ENCODE measurements around the gene GABARAP. TPM values are rescaled to one million over a fixed set of nuclear protein-coding genes. Genes with fewer than 3 reads are reported as not detected.

GABARAP gene
- total and polyA plus RNA-seq, 2 experiments from 2014 or later, result 355 to 847 TPM

GRCh38 chr17:7261379-7262191 lies 19.3 kb upstream of the GABARAP start:
- Histone ChIP-seq H3K4me2 (ENCODE audit: unreplicated experiment) (peak overlapping the region; percentile 84), H3K9me3 (ENCODE audit: low read depth) (no peaks in the 10 kb centered on the region), H3K27me3 (replicated peaks; ENCODE audit: insufficient read depth) (no peaks in the 10 kb centered on the region), H3K36me3 (ENCODE audit: low read depth) (peaks cover 11% of the 10 kb centered on the region; the same call in 1 of the 2 replicates), H3K9me2 (ENCODE audit: insufficient read depth) (no peaks in the 10 kb centered on the region), H3K79me2 (ENCODE audit: insufficient read depth) (no peaks in the 10 kb centered on the region), H3K27ac (no peak overlapping the region), H3K4me3 (peak overlapping the region; percentile 65), H4K20me1 (ENCODE audit: insufficient read depth) (no peaks in the 10 kb centered on the region), H3F3A (ENCODE audit: insufficient read depth) (peaks cover 23% of the 10 kb centered on the region), H3K9ac (peak overlapping the region; percentile 75), H3K4me1 (ENCODE audit: insufficient read depth) (peaks cover 19% of the 10 kb centered on the region), H2AFZ (peak overlapping the region; percentile 85)
- WGBS, 2 experiments (ENCODE audit: low coverage in 1 of 2, low lambda C conversion rate in 2 of 2, missing lambda C conversion rate in 2 of 2), result 11 to 13% methylated on average over 45 to 47 of the region's 71 CpGs
- in situ Hi-C loops (cut with MboI), result no loop called here
- DNase-seq, result peak; percentile 31
- TF ChIP-seq EZH2phosphoT487 (IDR thresholded peaks at IDR 0.05; ENCODE audit: insufficient read depth, low read depth) (no peak), EZH2 (IDR thresholded peaks at IDR 0.05; ENCODE audit: insufficient read depth, poor library complexity, severe bottlenecking) (no peak)

GRCh38 chr17:7260651-7261378 lies 18.6 kb upstream of the GABARAP start:
- DNase-seq, result peak; percentile 58
- 10 to 12% methylated on average over 38 to 44 of the region's 54 CpGs for WGBS, 2 experiments (ENCODE audit: low coverage in 1 of 2, low lambda C conversion rate in 2 of 2, missing lambda C conversion rate in 2 of 2)

DNA sequence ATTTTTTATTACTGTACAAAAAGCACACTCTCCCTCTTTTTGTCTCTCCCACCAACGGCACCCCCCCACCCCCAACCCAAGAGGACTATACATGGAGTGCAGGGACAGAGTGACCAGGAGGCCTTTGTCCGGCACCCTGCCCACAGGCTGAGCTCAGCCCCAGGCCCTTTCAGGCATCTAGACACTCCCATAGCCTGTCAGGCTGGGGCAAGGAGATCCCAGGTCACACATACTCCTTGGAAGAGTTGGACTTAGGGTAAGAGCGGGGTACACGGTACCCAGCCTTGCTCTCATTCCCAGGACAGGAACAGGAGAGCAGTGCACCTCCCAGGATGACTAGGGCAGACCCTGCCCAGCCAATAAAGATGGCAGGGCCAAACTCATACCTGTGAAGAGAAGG lies 17.9 kb upstream of the GABARAP start:
- Histone ChIP-seq H3K4me3 (no peak overlapping the region), H3K4me2 (ENCODE audit: unreplicated experiment) (no peak overlapping the region), H2AFZ (no peak overlapping the region), H3K9me3 (ENCODE audit: low read depth) (no peaks in the 10 kb centered on the region), H3K27ac (no peak overlapping the region), H3K9me2 (ENCODE audit: insufficient read depth) (no peaks in the 10 kb centered on the region), H3K27me3 (replicated peaks; ENCODE audit: insufficient read depth) (no peaks in the 10 kb centered on the region), H3K36me3 (ENCODE audit: low read depth) (peaks cover 18% of the 10 kb centered on the region; the same call in 1 of the 2 replicates), H3K4me1 (ENCODE audit: insufficient read depth) (peaks cover 19% of the 10 kb centered on the region), H4K20me1 (ENCODE audit: insufficient read depth) (no peaks in the 10 kb centered on the region), H3K9ac (no peak overlapping the region), H3K79me2 (ENCODE audit: insufficient read depth) (0 out of 2 replicates have a peak, but pooled peaks cover 2% of the 10 kb centered on the region), H3F3A (ENCODE audit: insufficient read depth) (peaks cover 18% of the 10 kb centered on the region)
- no peak for TF ChIP-seq EZH2phosphoT487 (IDR thresholded peaks at IDR 0.05; ENCODE audit: insufficient read depth, low read depth)
- TF ChIP-seq EZH2 (IDR thresholded peaks at IDR 0.05; ENCODE audit: insufficient read depth, poor library complexity, severe bottlenecking), result no peak
- DNase-seq, result no peak
- in situ Hi-C loops (cut with MboI), result no loop called here
- WGBS, 2 experiments (ENCODE audit: low coverage in 1 of 2, low lambda C conversion rate in 2 of 2, missing lambda C conversion rate in 2 of 2), result 75 to 100% methylated on average over 3 to 4 of the region's 4 CpGs

More at GRCh38 chr17:7260651-7261378, 18.6 kb upstream of the GABARAP start:
- Histone ChIP-seq H4K20me1 (ENCODE audit: insufficient read depth) (no peaks in the 10 kb centered on the region), H3K4me2 (ENCODE audit: unreplicated experiment) (peak overlapping the region; percentile 84), H3K27ac (no peak overlapping the region), H3K4me1 (ENCODE audit: insufficient read depth) (peaks cover 19% of the 10 kb centered on the region), H3F3A (ENCODE audit: insufficient read depth) (peaks cover 19% of the 10 kb centered on the region), H3K36me3 (ENCODE audit: low read depth) (peaks cover 18% of the 10 kb centered on the region; the same call in 1 of the 2 replicates), H3K9ac (peak overlapping the region; percentile 75), H3K9me2 (ENCODE audit: insufficient read depth) (no peaks in the 10 kb centered on the region), H3K4me3 (peak overlapping the region; percentile 65), H3K79me2 (ENCODE audit: insufficient read depth) (no peaks in the 10 kb centered on the region), H2AFZ (peak overlapping the region; percentile 85), H3K9me3 (ENCODE audit: low read depth) (no peaks in the 10 kb centered on the region), H3K27me3 (replicated peaks; ENCODE audit: insufficient read depth) (no peaks in the 10 kb centered on the region)
- in situ Hi-C loops (cut with MboI), result no loop called here
- TF ChIP-seq EZH2 (IDR thresholded peaks at IDR 0.05; ENCODE audit: insufficient read depth, poor library complexity, severe bottlenecking), result no peak
- no peak for TF ChIP-seq EZH2phosphoT487 (IDR thresholded peaks at IDR 0.05; ENCODE audit: insufficient read depth, low read depth)

GRCh38 chr17:7259555-7259889 lies 17.3 kb upstream of the GABARAP start:
- H3K79me2 ChIP-seq (ENCODE audit: insufficient read depth), result peaks cover 9% of the 10 kb centered on the region
- H3F3A ChIP-seq (ENCODE audit: insufficient read depth), result peaks cover 16% of the 10 kb centered on the region
- in situ Hi-C loops (cut with MboI), result no loop called here
- DNase-seq, result no peak
- no peaks in the 10 kb centered on the region for H3K27me3 ChIP-seq (replicated peaks; ENCODE audit: insufficient read depth)
- no peak overlapping the region for H3K9ac ChIP-seq
- no peaks in the 10 kb centered on the region for H3K9me2 ChIP-seq (ENCODE audit: insufficient read depth)
- H2AFZ ChIP-seq, result no peak overlapping the region
- no peaks in the 10 kb centered on the region for H4K20me1 ChIP-seq (ENCODE audit: insufficient read depth)
- WGBS, 2 experiments (ENCODE audit: low coverage in 1 of 2, low lambda C conversion rate in 2 of 2, missing lambda C conversion rate in 2 of 2), result 94 to 97% methylated on average over 6 of the region's 6 CpGs
- no peak overlapping the region for H3K4me3 ChIP-seq
- no peak overlapping the region for H3K4me2 ChIP-seq (ENCODE audit: unreplicated experiment)
- peaks cover 23% of the 10 kb centered on the region; the same call in 1 of the 2 replicates for H3K36me3 ChIP-seq (ENCODE audit: low read depth)
- TF ChIP-seq EZH2 (IDR thresholded peaks at IDR 0.05; ENCODE audit: insufficient read depth, poor library complexity, severe bottlenecking), result no peak
- no peak for TF ChIP-seq EZH2phosphoT487 (IDR thresholded peaks at IDR 0.05; ENCODE audit: insufficient read depth, low read depth)
- H3K9me3 ChIP-seq (ENCODE audit: low read depth), result no peaks in the 10 kb centered on the region
- no peak overlapping the region for H3K27ac ChIP-seq
- H3K4me1 ChIP-seq (ENCODE audit: insufficient read depth), result peaks cover 16% of the 10 kb centered on the region
